AG09319 (cell line): ENCODE data around the gene NEURL1B.

Experiments
- DNase-seq: peaks from one replicate; pipeline ENCODE4 v3.0.0-alpha.2; 2010; ENCODE audit warnings: low read depth; ENCODE audit errors: extremely low read depth
- CTCF ChIP-seq: IDR thresholded peaks from 2 replicates; pipeline ENCODE4 v1.5.1; 2011; ENCODE audit warnings: low read depth, mild to moderate bottlenecking, inconsistent platforms, low read length, moderate library complexity

Gene NEURL1B

DNA sequence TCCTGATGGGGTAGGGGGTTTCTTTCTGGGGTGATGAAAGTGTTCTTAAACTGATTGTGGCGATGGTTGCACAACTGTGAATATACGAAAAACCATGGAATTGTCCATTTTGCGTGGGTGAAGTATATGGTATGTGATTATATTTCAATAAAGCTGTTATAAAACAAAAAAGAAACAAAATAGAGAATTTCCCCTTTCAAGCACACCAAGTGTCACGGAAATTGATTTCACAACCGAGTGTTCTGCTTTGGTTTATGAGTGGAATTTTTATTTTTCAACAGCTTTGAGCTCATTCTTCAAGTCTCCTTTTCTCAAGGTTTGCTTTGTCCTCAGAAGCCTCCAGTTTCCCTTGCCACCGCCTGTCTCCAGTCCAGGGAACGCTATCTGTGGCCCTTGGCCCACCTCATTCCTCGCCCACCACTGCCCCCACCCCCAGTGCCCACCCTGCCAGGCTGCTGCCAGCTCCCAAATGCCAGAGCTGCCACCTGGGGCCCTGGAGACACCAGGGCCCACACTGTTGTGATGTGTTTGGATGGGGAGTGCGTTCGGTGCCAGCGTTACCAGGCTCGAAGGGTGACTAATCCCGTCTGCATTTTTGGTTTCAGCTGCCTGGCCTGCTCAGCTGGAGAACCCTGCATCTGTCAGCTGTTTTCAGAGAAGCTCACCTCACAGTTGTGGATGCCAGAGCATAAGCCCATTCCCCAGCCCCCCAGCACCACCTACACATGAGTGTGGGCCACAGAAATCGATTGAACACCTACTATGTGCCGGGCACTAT is 99.6 kb downstream of the NEURL1B start:
- TF ChIP-seq CTCF, result no peak
- peak; percentile 90 for DNase-seq
